ENCODE measurements around the gene KCNK6. TPM values are rescaled to one million over a fixed set of nuclear protein-coding genes. Genes with fewer than 3 reads are reported as not detected.

KCNK6 gene
- total RNA-seq, 1 donor from 2014 or later = 2.7 TPM

DNA sequence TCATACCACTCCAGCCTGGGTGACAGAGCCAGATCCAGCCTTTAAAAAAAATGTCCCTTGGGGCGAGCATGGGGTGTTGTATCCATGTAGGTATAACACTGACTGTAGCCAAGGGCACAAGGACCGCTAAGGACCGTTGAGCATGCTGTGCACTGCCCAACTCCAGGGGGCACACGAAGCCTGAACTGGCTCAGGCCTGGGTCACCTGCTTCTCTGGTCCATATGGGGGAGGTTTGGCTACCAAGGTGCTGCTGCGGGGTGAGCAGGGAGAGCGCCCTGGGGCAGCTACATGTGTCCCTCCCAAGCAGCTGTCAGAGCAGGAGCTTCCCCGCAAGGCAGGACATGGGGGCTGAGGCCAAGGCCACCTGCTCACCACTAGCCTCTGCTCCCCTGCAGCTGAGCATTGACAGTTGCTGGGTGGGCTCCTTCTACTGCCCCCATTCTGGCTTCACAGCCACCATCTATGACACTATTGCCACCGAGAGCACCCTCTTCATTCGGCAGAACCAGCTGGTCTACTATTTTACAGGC lies 32.3 kb downstream of the KCNK6 start:
- peaks cover 14% of the 10 kb centered on the region for H3K4me1 Mint-ChIP-seq (ENCODE audit: low read depth, unreplicated experiment)
- no peak for TF ChIP-seq CTCF (IDR thresholded peaks at IDR 0.05; ENCODE audit: partially characterized antibody, unreplicated experiment)
- H3K4me3 Mint-ChIP-seq (ENCODE audit: unreplicated experiment) = no peak overlapping the region
- peaks cover 9% of the 10 kb centered on the region for H3K9me3 Mint-ChIP-seq (ENCODE audit: unreplicated experiment)
- H3K27me3 Mint-ChIP-seq (ENCODE audit: unreplicated experiment) = peaks cover 13% of the 10 kb centered on the region
- peak overlapping the region; percentile 99 for H3K27ac Mint-ChIP-seq (ENCODE audit: unreplicated experiment)
- peaks cover 4% of the 10 kb centered on the region for H3K36me3 Mint-ChIP-seq (ENCODE audit: unreplicated experiment)
- peak; percentile 55 for DNase-seq

GRCh38 chr19:38352611-38353010 lies 33.0 kb downstream of the KCNK6 start:
- H3K4me1 Mint-ChIP-seq (ENCODE audit: low read depth, unreplicated experiment) = peaks cover 14% of the 10 kb centered on the region
- H3K4me3 Mint-ChIP-seq (ENCODE audit: unreplicated experiment) = peak overlapping the region; percentile 58
- peak overlapping the region; percentile 99 for H3K27ac Mint-ChIP-seq (ENCODE audit: unreplicated experiment)
- H3K9me3 Mint-ChIP-seq (ENCODE audit: unreplicated experiment) = peaks cover 9% of the 10 kb centered on the region
- DNase-seq = peak; percentile 54
- H3K27me3 Mint-ChIP-seq (ENCODE audit: unreplicated experiment) = peaks cover 13% of the 10 kb centered on the region
- TF ChIP-seq CTCF (IDR thresholded peaks at IDR 0.05; ENCODE audit: partially characterized antibody, unreplicated experiment) = no peak
- peaks cover 4% of the 10 kb centered on the region for H3K36me3 Mint-ChIP-seq (ENCODE audit: unreplicated experiment)

- Mint-ChIP-seq H3K4me3 (ENCODE audit: unreplicated experiment) (no peak overlapping the region), H3K4me1 (ENCODE audit: low read depth, unreplicated experiment) (peaks cover 18% of the 10 kb centered on the region), H3K36me3 (ENCODE audit: unreplicated experiment) (peaks cover 4% of the 10 kb centered on the region), H3K27ac (ENCODE audit: unreplicated experiment) (peak overlapping the region; percentile 72), H3K9me3 (ENCODE audit: unreplicated experiment) (peaks cover 14% of the 10 kb centered on the region), H3K27me3 (ENCODE audit: unreplicated experiment) (peaks cover 19% of the 10 kb centered on the region)
- DNase-seq = no peak
- TF ChIP-seq CTCF (IDR thresholded peaks at IDR 0.05; ENCODE audit: partially characterized antibody, unreplicated experiment) = no peak
Measured at GRCh38 chr19:38355728-38356725, 36.4 kb downstream of the KCNK6 start.

DNA sequence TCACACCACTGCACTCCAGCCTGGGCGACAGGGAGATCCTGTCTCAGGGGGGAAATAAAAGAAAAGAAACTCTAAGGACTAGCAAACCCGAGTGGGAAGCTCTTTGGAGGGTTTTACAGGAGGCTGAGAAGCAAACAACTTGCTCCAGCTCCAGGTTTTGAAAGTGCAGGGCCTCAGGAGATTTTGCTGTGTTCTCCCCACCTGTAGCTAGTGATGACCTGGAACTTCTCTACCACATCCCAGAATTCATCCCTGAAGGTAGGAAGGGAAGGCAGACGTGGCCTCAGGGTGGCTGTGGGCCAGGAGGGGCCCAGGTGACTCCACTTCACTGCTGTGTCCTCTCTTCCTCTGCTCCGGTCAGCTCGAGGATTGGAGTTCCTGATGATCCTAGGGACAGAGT lies 38.4 kb downstream of the KCNK6 start:
- Mint-ChIP-seq H3K4me1 (ENCODE audit: low read depth, unreplicated experiment) (peaks cover 12% of the 10 kb centered on the region), H3K27me3 (ENCODE audit: unreplicated experiment) (peaks cover 15% of the 10 kb centered on the region)

More for the DNA sequence above, 38.4 kb downstream of the KCNK6 start:
- H3K9me3 Mint-ChIP-seq (ENCODE audit: unreplicated experiment) = peaks cover 8% of the 10 kb centered on the region
- peaks cover 4% of the 10 kb centered on the region for H3K36me3 Mint-ChIP-seq (ENCODE audit: unreplicated experiment)
- H3K27ac Mint-ChIP-seq (ENCODE audit: unreplicated experiment) = no peak overlapping the region
- no peak for DNase-seq
- no peak overlapping the region for H3K4me3 Mint-ChIP-seq (ENCODE audit: unreplicated experiment)
- no peak for TF ChIP-seq CTCF (IDR thresholded peaks at IDR 0.05; ENCODE audit: partially characterized antibody, unreplicated experiment)
